Measurements from ENCODE around the gene CCDC138.

DNA sequence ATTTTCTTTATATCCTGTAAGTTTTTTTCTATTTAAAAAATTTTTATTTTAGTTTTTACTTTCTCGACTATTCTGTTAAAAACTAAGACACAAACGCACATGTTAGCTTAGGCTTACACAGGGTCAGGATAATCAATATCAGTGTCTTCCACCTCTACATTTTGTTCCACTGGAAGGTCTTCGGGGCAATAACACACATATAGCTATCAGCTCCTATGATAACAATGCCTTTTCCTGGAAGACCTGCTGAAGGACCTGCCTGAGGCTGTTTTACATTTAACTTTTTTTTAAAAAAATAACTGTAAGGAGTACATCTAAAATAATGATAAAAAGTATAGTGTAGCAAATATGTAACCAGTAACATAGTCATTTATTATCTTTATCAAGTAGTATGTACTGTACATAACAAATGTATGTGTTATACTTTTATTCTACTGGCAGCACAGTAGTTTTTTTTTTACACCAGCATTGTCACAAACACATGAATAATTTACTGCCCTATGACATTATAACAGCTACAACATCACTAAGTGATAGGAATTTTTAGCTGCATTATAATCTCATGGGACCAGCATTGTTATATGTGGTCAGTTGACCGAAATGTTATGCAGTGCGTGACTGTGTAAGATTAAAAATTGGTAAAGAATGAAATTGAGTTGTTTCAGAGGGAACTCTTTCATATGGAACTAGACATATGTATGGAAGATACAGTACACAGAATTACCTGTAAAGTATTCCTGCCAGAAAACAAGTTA, 37.9 kb downstream of the CCDC138 start:
- TF ChIP-seq POLR2A (IDR thresholded peaks at IDR 0.05; ENCODE audit: low read depth, low read length) (no peak), POLR2AphosphoS5 (IDR thresholded peaks at IDR 0.05; ENCODE audit: low read depth, low read length) (no peak)

Data from GM12891 (cell line).